H9 (cell line): ENCODE data around the gene MED12. TPM values are rescaled to one million over a fixed set of nuclear protein-coding genes. Genes with fewer than 3 reads are reported as not detected.

Experiments
- DNase-seq: peaks from one replicate; pipeline ENCODE4 v3.0.0-alpha.2; 2017
- H2AFZ ChIP-seq: one replicate; pipeline ENCODE4 v1.6.1; 2013; ENCODE audit warnings: mild to moderate bottlenecking, low read length, control low read depth, moderate library complexity
- H2AK5ac ChIP-seq: 2 replicates; pipeline ENCODE4 v1.6.1; 2013; ENCODE audit warnings: low read length, control low read depth, mixed read lengths; ENCODE audit not compliant: insufficient read length
- H2BK120ac ChIP-seq: one replicate; pipeline ENCODE4 v1.6.1; 2013; ENCODE audit warnings: low read depth, mild to moderate bottlenecking, low read length, control low read depth, inconsistent platforms; ENCODE audit not compliant: poor library complexity, severe bottlenecking
- H2BK12ac ChIP-seq: 2 replicates; pipeline ENCODE4 v1.6.1; 2013; ENCODE audit warnings: low read length, control low read depth, mixed read lengths, low read depth; ENCODE audit not compliant: insufficient read length
- H2BK15ac ChIP-seq: 2 replicates; pipeline ENCODE4 v1.6.1; 2013; ENCODE audit warnings: low read depth, low read length, control low read depth
- H2BK20ac ChIP-seq: one replicate; pipeline ENCODE4 v1.6.1; 2013; ENCODE audit warnings: low read depth, mild to moderate bottlenecking, low read length, control low read depth, inconsistent platforms; ENCODE audit not compliant: poor library complexity, severe bottlenecking
- H2BK5ac ChIP-seq: 2 replicates; pipeline ENCODE4 v1.6.1; 2013; ENCODE audit warnings: low read length, control low read depth, mixed read lengths; ENCODE audit not compliant: insufficient read length
- H3K14ac ChIP-seq: 2 replicates; pipeline ENCODE4 v1.6.1; 2013; ENCODE audit warnings: low read length, control low read depth; ENCODE audit not compliant: insufficient read depth
- H3K18ac ChIP-seq: 2 replicates; pipeline ENCODE4 v1.6.1; 2013; ENCODE audit warnings: low read depth, mild to moderate bottlenecking, mixed read lengths, low read length, control low read depth; ENCODE audit not compliant: insufficient read length
- H3K23ac ChIP-seq: 2 replicates; pipeline ENCODE4 v1.6.1; 2013; ENCODE audit warnings: low read length, control low read depth, mixed read lengths, low read depth; ENCODE audit not compliant: insufficient read length
- H3K23me2 ChIP-seq: 2 replicates; pipeline ENCODE4 v1.6.1; 2013; ENCODE audit warnings: low read depth, mild to moderate bottlenecking, mixed read lengths, low read length, control low read depth; ENCODE audit not compliant: insufficient read length, poor library complexity, severe bottlenecking
- H3K27ac ChIP-seq: 2 replicates; pipeline ENCODE4 v1.5.1; 2013; ENCODE audit warnings: low read length, control low read depth, mixed read lengths, low read depth; ENCODE audit not compliant: insufficient read length
- H3K27me3 ChIP-seq: 2 replicates; pipeline ENCODE4 v1.6.1; 2013; ENCODE audit warnings: low read length, control low read depth, inconsistent platforms; ENCODE audit not compliant: insufficient read depth
- H3K4ac ChIP-seq: 2 replicates; pipeline ENCODE4 v1.6.1; 2013; ENCODE audit warnings: low read depth, mild to moderate bottlenecking, control low read depth, inconsistent platforms, low read length, moderate library complexity
- H3K4me1 ChIP-seq: 2 replicates; pipeline ENCODE4 v1.6.1; 2013; ENCODE audit warnings: low read length, control low read depth, inconsistent platforms; ENCODE audit not compliant: insufficient read depth
- H3K4me2 ChIP-seq: 2 replicates; pipeline ENCODE4 v1.6.1; 2013; ENCODE audit warnings: low read length, control low read depth, mixed read lengths; ENCODE audit not compliant: insufficient read length, insufficient read depth
- H3K56ac ChIP-seq: 2 replicates; pipeline ENCODE4 v1.6.1; 2013; ENCODE audit warnings: low read depth, mild to moderate bottlenecking, mixed read lengths, low read length, control low read depth; ENCODE audit not compliant: insufficient read length
- H3K79me1 ChIP-seq: 2 replicates; pipeline ENCODE4 v1.6.1; 2013; ENCODE audit warnings: low read depth, mild to moderate bottlenecking, moderate library complexity, low read length, control low read depth, inconsistent platforms; ENCODE audit not compliant: insufficient read depth, poor library complexity, severe bottlenecking
- H3K79me2 ChIP-seq: 2 replicates; pipeline ENCODE4 v1.6.1; 2013; ENCODE audit warnings: low read length, control low read depth, inconsistent platforms; ENCODE audit not compliant: insufficient read depth
- H3K9ac ChIP-seq: 2 replicates; pipeline ENCODE4 v1.6.1; 2013; ENCODE audit warnings: low read length, control low read depth, mixed read lengths; ENCODE audit not compliant: insufficient read length; ENCODE audit errors: extremely low read depth
- H3K9me3 ChIP-seq: one replicate; pipeline ENCODE4 v1.6.1; 2013; ENCODE audit warnings: low read depth, low read length, inconsistent platforms; ENCODE audit not compliant: control insufficient read depth
- H3T11ph ChIP-seq: one replicate; pipeline ENCODE4 v1.6.1; 2013; ENCODE audit warnings: mild to moderate bottlenecking, low read length, control low read depth, inconsistent platforms
- H4K20me1 ChIP-seq: one replicate; pipeline ENCODE4 v1.6.1; 2013; ENCODE audit not compliant: control insufficient read depth, insufficient read length, insufficient read depth
- H4K5ac ChIP-seq: 2 replicates; pipeline ENCODE4 v1.6.1; 2013; ENCODE audit warnings: low read depth, mild to moderate bottlenecking, mixed read lengths, low read length, control low read depth; ENCODE audit not compliant: insufficient read length
- H4K8ac ChIP-seq: replicated peaks from 2 replicates; pipeline ENCODE4 v1.6.1; 2013; ENCODE audit warnings: low read length, control low read depth, mixed read lengths, low read depth; ENCODE audit not compliant: insufficient read length
- H4K91ac ChIP-seq: 2 replicates; pipeline ENCODE4 v1.6.1; 2013; ENCODE audit warnings: low read depth, mild to moderate bottlenecking, moderate library complexity, mixed read lengths, low read length, control low read depth; ENCODE audit not compliant: insufficient read length
- H3K27ac Mint-ChIP-seq, 3 experiments: 2 replicates in 2 of 3; 3 replicates in 1 of 3; pipeline ENCODE4 v1.8.0; 2020 to 2021; ENCODE audit warnings: mixed read lengths in 3 of 3, mild to moderate bottlenecking in 1 of 3, moderate library complexity in 1 of 3
- H3K27me3 Mint-ChIP-seq: 2 replicates; pipeline ENCODE4 v1.8.0; 2021; ENCODE audit warnings: low read depth, mild to moderate bottlenecking, moderate library complexity, mixed read lengths
- H3K36me3 Mint-ChIP-seq, 3 experiments: 2 replicates in 2 of 3; 3 replicates in 1 of 3; pipeline ENCODE4 v1.8.0; 2020 to 2021; ENCODE audit warnings: low read depth in 3 of 3, mixed read lengths in 3 of 3; ENCODE audit not compliant: insufficient read depth in 1 of 3
- H3K4me1 Mint-ChIP-seq, 2 experiments: 2 replicates each; pipeline ENCODE4 v1.8.0; 2020; ENCODE audit warnings: mixed read lengths in 2 of 2
- H3K4me3 Mint-ChIP-seq, 2 experiments: 2 replicates in 1 of 2; 3 replicates in 1 of 2; pipeline ENCODE4 v1.8.0; 2020 to 2021; ENCODE audit warnings: mild to moderate bottlenecking in 2 of 2, mixed read lengths in 2 of 2, moderate library complexity in 1 of 2
- H3K9me3 Mint-ChIP-seq, 2 experiments: 2 replicates in 1 of 2; 3 replicates in 1 of 2; pipeline ENCODE4 v1.8.0; 2020; ENCODE audit warnings: mild to moderate bottlenecking in 2 of 2, mixed read lengths in 2 of 2, moderate library complexity in 1 of 2
- WGBS: extraction: QIAGEN DNeasy Blood & Tissue Kit; methylation state at CpG from one replicate; pipeline ENCODE4 v1.1.7; 2013; ENCODE audit warnings: missing lambda C conversion rate, low lambda C conversion rate, mixed read lengths; ENCODE audit not compliant: insufficient read length; ENCODE audit errors: extremely low coverage; 5-methylcytosine and 5-hydroxymethylcytosine counted together
- total RNA-seq: library from RNA; stranded (reverse); gene quantifications from 2 replicates; pipeline ENCODE4 v1.2.1, GENCODE V29; 2021
- TF ChIP-seq, protein P1 (sequence below): fragments of 200-600 bp; sonication (generic); conservative IDR thresholded peaks from 3 replicates; pipeline ENCODE4 v1.8.0; 2021; ENCODE audit warnings: antibody characterized with exemption, mild to moderate bottlenecking

MED12 gene
- total RNA-seq, 1 experiment from 2014 or later: 33.0 TPM

DNA sequence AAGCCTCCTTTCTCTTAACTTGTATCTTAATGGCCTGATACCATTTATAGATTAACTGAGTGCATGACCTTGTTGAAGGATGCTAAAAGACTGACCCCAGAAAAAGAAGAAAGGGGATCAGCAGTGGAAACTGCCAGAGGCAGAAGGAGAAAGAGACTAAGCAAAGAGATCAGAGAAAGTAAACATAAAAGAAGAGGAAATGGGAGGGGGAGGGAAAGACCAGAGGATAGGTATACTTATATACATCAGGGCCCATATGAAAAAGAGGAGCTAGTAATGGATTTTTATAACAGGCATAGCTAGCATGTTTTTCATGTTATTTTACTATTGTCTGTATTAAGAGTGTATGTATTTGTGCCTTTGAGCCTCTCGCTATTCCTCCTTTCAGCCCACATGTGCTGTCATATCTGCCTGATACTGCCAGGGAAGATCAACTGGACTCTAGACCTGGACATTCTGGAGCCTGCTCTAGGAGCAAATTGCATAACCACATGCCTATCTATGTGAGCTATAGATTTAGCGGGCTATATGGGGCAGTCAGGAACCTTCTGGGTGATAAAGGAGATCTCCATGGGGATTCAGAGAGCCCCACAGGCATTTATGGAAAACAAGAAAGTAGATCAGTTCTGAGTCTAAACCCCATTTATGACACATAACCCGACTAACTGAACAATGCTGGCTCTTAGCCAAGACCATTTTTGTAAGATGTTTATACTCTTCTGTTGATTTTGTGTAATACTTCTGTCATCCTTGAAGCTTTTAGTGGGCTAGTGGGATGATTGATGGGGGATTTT, 36.9 kb upstream of the MED12 start:
- no CpG with 5 or more reads among the region's 3 CpGs for WGBS
- no peak overlapping the region for H2BK120ac ChIP-seq

More for the DNA sequence above, 36.9 kb upstream of the MED12 start:
- Histone ChIP-seq H4K5ac (no peak overlapping the region), H4K8ac (no peak overlapping the region), H2BK20ac (no peak overlapping the region), H3K9ac (no peak overlapping the region), H4K20me1 (no peaks in the 10 kb centered on the region), H2BK15ac (no peak overlapping the region), H3K18ac (no peak overlapping the region), H3K79me2 (no peaks in the 10 kb centered on the region), H3T11ph (no peak overlapping the region), H3K79me1 (no peaks in the 10 kb centered on the region), H2AFZ (no peak overlapping the region), H2AK5ac (no peak overlapping the region), H3K9me3 (peaks cover 20% of the 10 kb centered on the region), H3K27ac (no peak overlapping the region), H4K91ac (no peak overlapping the region), H2BK5ac (no peak overlapping the region), H2BK12ac (no peak overlapping the region), H3K56ac (no peak overlapping the region), H3K4me1 (no peaks in the 10 kb centered on the region), H3K4me2 (no peak overlapping the region), H3K23ac (no peak overlapping the region), H3K4ac (no peak overlapping the region), H3K27me3 (no peaks in the 10 kb centered on the region), H3K23me2 (no peaks in the 10 kb centered on the region), H3K14ac (no peak overlapping the region)
- H3K9me3 Mint-ChIP-seq: peaks cover 42 to 52% of the 10 kb centered on the region in 2 experiments
- H3K4me1 Mint-ChIP-seq: no peaks in the 10 kb centered on the region
- TF ChIP-seq, protein P1, sequence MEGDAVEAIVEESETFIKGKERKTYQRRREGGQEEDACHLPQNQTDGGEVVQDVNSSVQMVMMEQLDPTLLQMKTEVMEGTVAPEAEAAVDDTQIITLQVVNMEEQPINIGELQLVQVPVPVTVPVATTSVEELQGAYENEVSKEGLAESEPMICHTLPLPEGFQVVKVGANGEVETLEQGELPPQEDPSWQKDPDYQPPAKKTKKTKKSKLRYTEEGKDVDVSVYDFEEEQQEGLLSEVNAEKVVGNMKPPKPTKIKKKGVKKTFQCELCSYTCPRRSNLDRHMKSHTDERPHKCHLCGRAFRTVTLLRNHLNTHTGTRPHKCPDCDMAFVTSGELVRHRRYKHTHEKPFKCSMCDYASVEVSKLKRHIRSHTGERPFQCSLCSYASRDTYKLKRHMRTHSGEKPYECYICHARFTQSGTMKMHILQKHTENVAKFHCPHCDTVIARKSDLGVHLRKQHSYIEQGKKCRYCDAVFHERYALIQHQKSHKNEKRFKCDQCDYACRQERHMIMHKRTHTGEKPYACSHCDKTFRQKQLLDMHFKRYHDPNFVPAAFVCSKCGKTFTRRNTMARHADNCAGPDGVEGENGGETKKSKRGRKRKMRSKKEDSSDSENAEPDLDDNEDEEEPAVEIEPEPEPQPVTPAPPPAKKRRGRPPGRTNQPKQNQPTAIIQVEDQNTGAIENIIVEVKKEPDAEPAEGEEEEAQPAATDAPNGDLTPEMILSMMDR: no peak
- peaks cover 3% of the 10 kb centered on the region for H3K27me3 Mint-ChIP-seq
- H3K4me3 Mint-ChIP-seq: no peak overlapping the region
- no peaks in the 10 kb centered on the region for H3K36me3 Mint-ChIP-seq
- H3K27ac Mint-ChIP-seq: no peak overlapping the region
- no peak for DNase-seq
